H9 (cell line): Measurements from ENCODE around the gene FNDC3B. TPM values are rescaled to one million over a fixed set of nuclear protein-coding genes. Genes with fewer than 3 reads are reported as not detected.

ENCODE experiments used
- DNase-seq: peaks from one replicate; pipeline ENCODE4 v3.0.0-alpha.2; 2017
- H2AFZ ChIP-seq: one replicate; pipeline ENCODE4 v1.6.1; 2013; ENCODE audit warnings: mild to moderate bottlenecking, low read length, control low read depth, moderate library complexity
- H2AK5ac ChIP-seq: 2 replicates; pipeline ENCODE4 v1.6.1; 2013; ENCODE audit warnings: low read length, control low read depth, mixed read lengths; ENCODE audit not compliant: insufficient read length
- H2BK120ac ChIP-seq: one replicate; pipeline ENCODE4 v1.6.1; 2013; ENCODE audit warnings: low read depth, mild to moderate bottlenecking, low read length, control low read depth, inconsistent platforms; ENCODE audit not compliant: poor library complexity, severe bottlenecking
- H2BK12ac ChIP-seq: 2 replicates; pipeline ENCODE4 v1.6.1; 2013; ENCODE audit warnings: low read length, control low read depth, mixed read lengths, low read depth; ENCODE audit not compliant: insufficient read length
- H2BK15ac ChIP-seq: 2 replicates; pipeline ENCODE4 v1.6.1; 2013; ENCODE audit warnings: low read depth, low read length, control low read depth
- H2BK20ac ChIP-seq: one replicate; pipeline ENCODE4 v1.6.1; 2013; ENCODE audit warnings: low read depth, mild to moderate bottlenecking, low read length, control low read depth, inconsistent platforms; ENCODE audit not compliant: poor library complexity, severe bottlenecking
- H2BK5ac ChIP-seq: 2 replicates; pipeline ENCODE4 v1.6.1; 2013; ENCODE audit warnings: low read length, control low read depth, mixed read lengths; ENCODE audit not compliant: insufficient read length
- H3K14ac ChIP-seq: 2 replicates; pipeline ENCODE4 v1.6.1; 2013; ENCODE audit warnings: low read length, control low read depth; ENCODE audit not compliant: insufficient read depth
- H3K18ac ChIP-seq: 2 replicates; pipeline ENCODE4 v1.6.1; 2013; ENCODE audit warnings: low read depth, mild to moderate bottlenecking, mixed read lengths, low read length, control low read depth; ENCODE audit not compliant: insufficient read length
- H3K23ac ChIP-seq: 2 replicates; pipeline ENCODE4 v1.6.1; 2013; ENCODE audit warnings: low read length, control low read depth, mixed read lengths, low read depth; ENCODE audit not compliant: insufficient read length
- H3K23me2 ChIP-seq: 2 replicates; pipeline ENCODE4 v1.6.1; 2013; ENCODE audit warnings: low read depth, mild to moderate bottlenecking, mixed read lengths, low read length, control low read depth; ENCODE audit not compliant: insufficient read length, poor library complexity, severe bottlenecking
- H3K27ac ChIP-seq: 2 replicates; pipeline ENCODE4 v1.5.1; 2013; ENCODE audit warnings: low read length, control low read depth, mixed read lengths, low read depth; ENCODE audit not compliant: insufficient read length
- H3K27me3 ChIP-seq: 2 replicates; pipeline ENCODE4 v1.6.1; 2013; ENCODE audit warnings: low read length, control low read depth, inconsistent platforms; ENCODE audit not compliant: insufficient read depth
- H3K4ac ChIP-seq: 2 replicates; pipeline ENCODE4 v1.6.1; 2013; ENCODE audit warnings: low read depth, mild to moderate bottlenecking, control low read depth, inconsistent platforms, low read length, moderate library complexity
- H3K4me1 ChIP-seq: 2 replicates; pipeline ENCODE4 v1.6.1; 2013; ENCODE audit warnings: low read length, control low read depth, inconsistent platforms; ENCODE audit not compliant: insufficient read depth
- H3K4me2 ChIP-seq: 2 replicates; pipeline ENCODE4 v1.6.1; 2013; ENCODE audit warnings: low read length, control low read depth, mixed read lengths; ENCODE audit not compliant: insufficient read length, insufficient read depth
- H3K56ac ChIP-seq: 2 replicates; pipeline ENCODE4 v1.6.1; 2013; ENCODE audit warnings: low read depth, mild to moderate bottlenecking, mixed read lengths, low read length, control low read depth; ENCODE audit not compliant: insufficient read length
- H3K79me1 ChIP-seq: 2 replicates; pipeline ENCODE4 v1.6.1; 2013; ENCODE audit warnings: low read depth, mild to moderate bottlenecking, moderate library complexity, low read length, control low read depth, inconsistent platforms; ENCODE audit not compliant: insufficient read depth, poor library complexity, severe bottlenecking
- H3K79me2 ChIP-seq: 2 replicates; pipeline ENCODE4 v1.6.1; 2013; ENCODE audit warnings: low read length, control low read depth, inconsistent platforms; ENCODE audit not compliant: insufficient read depth
- H3K9ac ChIP-seq: 2 replicates; pipeline ENCODE4 v1.6.1; 2013; ENCODE audit warnings: low read length, control low read depth, mixed read lengths; ENCODE audit not compliant: insufficient read length; ENCODE audit errors: extremely low read depth
- H3K9me3 ChIP-seq: one replicate; pipeline ENCODE4 v1.6.1; 2013; ENCODE audit warnings: low read depth, low read length, inconsistent platforms; ENCODE audit not compliant: control insufficient read depth
- H3T11ph ChIP-seq: one replicate; pipeline ENCODE4 v1.6.1; 2013; ENCODE audit warnings: mild to moderate bottlenecking, low read length, control low read depth, inconsistent platforms
- H4K20me1 ChIP-seq: one replicate; pipeline ENCODE4 v1.6.1; 2013; ENCODE audit not compliant: control insufficient read depth, insufficient read length, insufficient read depth
- H4K5ac ChIP-seq: 2 replicates; pipeline ENCODE4 v1.6.1; 2013; ENCODE audit warnings: low read depth, mild to moderate bottlenecking, mixed read lengths, low read length, control low read depth; ENCODE audit not compliant: insufficient read length
- H4K8ac ChIP-seq: replicated peaks from 2 replicates; pipeline ENCODE4 v1.6.1; 2013; ENCODE audit warnings: low read length, control low read depth, mixed read lengths, low read depth; ENCODE audit not compliant: insufficient read length
- H4K91ac ChIP-seq: 2 replicates; pipeline ENCODE4 v1.6.1; 2013; ENCODE audit warnings: low read depth, mild to moderate bottlenecking, moderate library complexity, mixed read lengths, low read length, control low read depth; ENCODE audit not compliant: insufficient read length
- H3K27ac Mint-ChIP-seq, 3 experiments: 2 replicates in 2 of 3; 3 replicates in 1 of 3; pipeline ENCODE4 v1.8.0; 2020 to 2021; ENCODE audit warnings: mixed read lengths in 3 of 3, mild to moderate bottlenecking in 1 of 3, moderate library complexity in 1 of 3
- H3K27me3 Mint-ChIP-seq: 2 replicates; pipeline ENCODE4 v1.8.0; 2021; ENCODE audit warnings: low read depth, mild to moderate bottlenecking, moderate library complexity, mixed read lengths
- H3K36me3 Mint-ChIP-seq, 3 experiments: 2 replicates in 2 of 3; 3 replicates in 1 of 3; pipeline ENCODE4 v1.8.0; 2020 to 2021; ENCODE audit warnings: low read depth in 3 of 3, mixed read lengths in 3 of 3; ENCODE audit not compliant: insufficient read depth in 1 of 3
- H3K4me1 Mint-ChIP-seq, 2 experiments: 2 replicates each; pipeline ENCODE4 v1.8.0; 2020; ENCODE audit warnings: mixed read lengths in 2 of 2
- H3K4me3 Mint-ChIP-seq, 2 experiments: 2 replicates in 1 of 2; 3 replicates in 1 of 2; pipeline ENCODE4 v1.8.0; 2020 to 2021; ENCODE audit warnings: mild to moderate bottlenecking in 2 of 2, mixed read lengths in 2 of 2, moderate library complexity in 1 of 2
- H3K9me3 Mint-ChIP-seq, 2 experiments: 2 replicates in 1 of 2; 3 replicates in 1 of 2; pipeline ENCODE4 v1.8.0; 2020; ENCODE audit warnings: mild to moderate bottlenecking in 2 of 2, mixed read lengths in 2 of 2, moderate library complexity in 1 of 2
- CTCF ChIP-seq: fragments of 200-600 bp; sonication (generic); conservative IDR thresholded peaks from 3 replicates; pipeline ENCODE4 v1.8.0; 2021; ENCODE audit warnings: antibody characterized with exemption, mild to moderate bottlenecking
- WGBS: extraction: QIAGEN DNeasy Blood & Tissue Kit; methylation state at CpG from one replicate; pipeline ENCODE4 v1.1.7; 2013; ENCODE audit warnings: missing lambda C conversion rate, low lambda C conversion rate, mixed read lengths; ENCODE audit not compliant: insufficient read length; ENCODE audit errors: extremely low coverage; 5-methylcytosine and 5-hydroxymethylcytosine counted together
- total RNA-seq: library from RNA; stranded (reverse); gene quantifications from 2 replicates; pipeline ENCODE4 v1.2.1, GENCODE V29; 2021

The FNDC3B gene
- total RNA-seq, 1 experiment from 2014 or later: 43.8 TPM

GRCh38 chr3:172051957-172052354 lies 12.6 kb downstream of the FNDC3B start:
- H2BK5ac ChIP-seq: no peak overlapping the region

More at GRCh38 chr3:172051957-172052354, 12.6 kb downstream of the FNDC3B start:
- Histone ChIP-seq H3K79me2 (peaks cover 6% of the 10 kb centered on the region; the same call in 1 of the 2 replicates), H3K4me1 (peaks cover 3% of the 10 kb centered on the region; the same call in 1 of the 2 replicates), H3K4me2 (no peak overlapping the region), H4K91ac (no peak overlapping the region), H2BK12ac (no peak overlapping the region), H2BK15ac (no peak overlapping the region), H2BK120ac (no peak overlapping the region), H3K18ac (no peak overlapping the region), H3K14ac (no peak overlapping the region), H3T11ph (no peak overlapping the region), H4K5ac (no peak overlapping the region), H3K9me3 (no peaks in the 10 kb centered on the region), H3K23ac (no peak overlapping the region), H3K79me1 (peaks cover 4% of the 10 kb centered on the region), H2AFZ (no peak overlapping the region), H3K56ac (no peak overlapping the region), H4K20me1 (no peaks in the 10 kb centered on the region), H3K23me2 (no peaks in the 10 kb centered on the region), H2AK5ac (no peak overlapping the region), H3K27me3 (no peaks in the 10 kb centered on the region), H4K8ac (no peak overlapping the region), H3K4ac (no peak overlapping the region), H3K27ac (no peak overlapping the region), H3K9ac (no peak overlapping the region), H2BK20ac (no peak overlapping the region)
- peaks cover 12 to 37% (median 31%) of the 10 kb centered on the region in 3 experiments; a peak in 6 of 7 replicates for H3K36me3 Mint-ChIP-seq
- no peaks in the 10 kb centered on the region for H3K9me3 Mint-ChIP-seq
- TF ChIP-seq CTCF: no peak
- no CpG with 5 or more reads among the region's 5 CpGs for WGBS
- H3K4me1 Mint-ChIP-seq: peaks cover 21 to 25% of the 10 kb centered on the region in 2 experiments
- no peak for DNase-seq
- no peak overlapping the region for H3K4me3 Mint-ChIP-seq
- no peak overlapping the region for H3K27ac Mint-ChIP-seq
- no peaks in the 10 kb centered on the region for H3K27me3 Mint-ChIP-seq
